ENCODE measurements around the gene HDAC9.

Gene HDAC9

GRCh38 chr7:18971839-18972238, 476.3 kb downstream of the HDAC9 start:
- Histone ChIP-seq H3K36me3 (ENCODE audit: control insufficient read depth, insufficient read depth, low read length) (no peaks in the 10 kb centered on the region), H3K4me3 (replicated peaks; ENCODE audit: low read depth, low read length) (no peak overlapping the region), H3K27me3 (replicated peaks; ENCODE audit: control insufficient read depth, insufficient read depth, low read length) (no peaks in the 10 kb centered on the region)
- TF ChIP-seq CTCF (IDR thresholded peaks at IDR 0.05; ENCODE audit: insufficient read depth, low read length, poor library complexity, severe bottlenecking), result no peak
- DNase-seq (ENCODE audit: extremely low read depth, insufficient read length), result no peak

GRCh38 chr7:18974803-18975202, 479.3 kb downstream of the HDAC9 start:
- no peaks in the 10 kb centered on the region for H3K27me3 ChIP-seq (replicated peaks; ENCODE audit: control insufficient read depth, insufficient read depth, low read length)
- no peaks in the 10 kb centered on the region for H3K36me3 ChIP-seq (ENCODE audit: control insufficient read depth, insufficient read depth, low read length)
- H3K4me3 ChIP-seq (replicated peaks; ENCODE audit: low read depth, low read length), result no peak overlapping the region
- no peak for DNase-seq (ENCODE audit: extremely low read depth, insufficient read length)
- no peak for TF ChIP-seq CTCF (IDR thresholded peaks at IDR 0.05; ENCODE audit: insufficient read depth, low read length, poor library complexity, severe bottlenecking)

GRCh38 chr7:18975276-18975675, 479.7 kb downstream of the HDAC9 start:
- H3K4me3 ChIP-seq (replicated peaks; ENCODE audit: low read depth, low read length), result no peak overlapping the region
- no peak for TF ChIP-seq CTCF (IDR thresholded peaks at IDR 0.05; ENCODE audit: insufficient read depth, low read length, poor library complexity, severe bottlenecking)
- no peaks in the 10 kb centered on the region for H3K36me3 ChIP-seq (ENCODE audit: control insufficient read depth, insufficient read depth, low read length)
- DNase-seq (ENCODE audit: extremely low read depth, insufficient read length), result no peak
- no peaks in the 10 kb centered on the region for H3K27me3 ChIP-seq (replicated peaks; ENCODE audit: control insufficient read depth, insufficient read depth, low read length)

- DNase-seq (ENCODE audit: extremely low read depth, insufficient read length), result no peak
- no peak overlapping the region for H3K4me3 ChIP-seq (replicated peaks; ENCODE audit: low read depth, low read length)
- no peaks in the 10 kb centered on the region for H3K27me3 ChIP-seq (replicated peaks; ENCODE audit: control insufficient read depth, insufficient read depth, low read length)
Measured at GRCh38 chr7:18975689-18976280, 480.2 kb downstream of the HDAC9 start.

GRCh38 chr7:18976715-18977471, 481.3 kb downstream of the HDAC9 start:
- Histone ChIP-seq H3K27me3 (replicated peaks; ENCODE audit: control insufficient read depth, insufficient read depth, low read length) (no peaks in the 10 kb centered on the region), H3K36me3 (ENCODE audit: control insufficient read depth, insufficient read depth, low read length) (no peaks in the 10 kb centered on the region), H3K4me3 (replicated peaks; ENCODE audit: low read depth, low read length) (no peak overlapping the region)
- TF ChIP-seq CTCF (IDR thresholded peaks at IDR 0.05; ENCODE audit: insufficient read depth, low read length, poor library complexity, severe bottlenecking), result no peak
- no peak for DNase-seq (ENCODE audit: extremely low read depth, insufficient read length)

More at GRCh38 chr7:18975689-18976280, 480.2 kb downstream of the HDAC9 start:
- TF ChIP-seq CTCF (IDR thresholded peaks at IDR 0.05; ENCODE audit: insufficient read depth, low read length, poor library complexity, severe bottlenecking), result no peak
- H3K36me3 ChIP-seq (ENCODE audit: control insufficient read depth, insufficient read depth, low read length), result no peaks in the 10 kb centered on the region
